WTC11 (cell line): ENCODE measurements around the gene ANAPC7. TPM values are rescaled to one million over a fixed set of nuclear protein-coding genes. Genes with fewer than 3 reads are reported as not detected.

Source experiments
- ATAC-seq: fragments of 200-7000 bp; cut with Tn5 transposase; 2 replicates; pipeline ENCODE4 v1.10.0; 2021; ENCODE audit warnings: mild to moderate bottlenecking, moderate library complexity
- CTCF ChIA-PET: fragments of 300-600 bp; sonication (Branson Sonifier 250); formaldehyde crosslinking; loops from one replicate; lab custom pipeline; 2021; ENCODE audit warnings: antibody characterized with exemption; lab: Charles Lee
- POLR2A ChIA-PET: fragments of 350-600 bp; sonication (Branson Sonifier 250); formaldehyde crosslinking; loops from one replicate; lab custom pipeline; 2021; ENCODE audit warnings: antibody characterized with exemption; lab: Charles Lee
- DNase-seq: peaks from one replicate; pipeline ENCODE4 v3.0.0; 2021; ENCODE audit warnings: low spot score
- H3K27ac Mint-ChIP-seq: 2 replicates; pipeline ENCODE4 v1.8.0; 2021; ENCODE audit warnings: mixed read lengths
- H3K27me3 Mint-ChIP-seq: 2 replicates; pipeline ENCODE4 v1.8.0; 2021; ENCODE audit warnings: low read depth, mild to moderate bottlenecking, moderate library complexity, mixed read lengths
- H3K36me3 Mint-ChIP-seq: 2 replicates; pipeline ENCODE4 v1.8.0; 2021; ENCODE audit warnings: mixed read lengths
- H3K4me1 Mint-ChIP-seq: 2 replicates; pipeline ENCODE4 v1.8.0; 2022; ENCODE audit warnings: mixed read lengths
- H3K4me3 Mint-ChIP-seq: 2 replicates; pipeline ENCODE4 v1.8.0; 2021; ENCODE audit warnings: mild to moderate bottlenecking, moderate library complexity, mixed read lengths
- H3K9me3 Mint-ChIP-seq: 2 replicates; pipeline ENCODE4 v1.8.0; 2021; ENCODE audit warnings: mixed read lengths
- GRHL2 ChIP-seq: fragments of 250-450 bp; sonication (Bioruptor Pico); IDR thresholded peaks from 2 replicates; pipeline ENCODE4 v1.8.0; 2022; ENCODE audit warnings: mild to moderate bottlenecking, moderate library complexity; ENCODE audit not compliant: insufficient replicate concordance, severe bottlenecking
- HMGA2 ChIP-seq: fragments of 250-450 bp; sonication (Bioruptor Pico); IDR thresholded peaks from 2 replicates; pipeline ENCODE4 v1.4.0; 2021; ENCODE audit warnings: mild to moderate bottlenecking, moderate library complexity
- JUN ChIP-seq: sonication (generic); formaldehyde crosslinking; IDR thresholded peaks from 2 replicates; pipeline ENCODE4 v1.8.0; 2023; ENCODE audit warnings: mild to moderate bottlenecking, missing genetic modification reagents
- NFATC4 ChIP-seq: fragments of 250-450 bp; sonication (Bioruptor Pico); IDR thresholded peaks from 2 replicates; pipeline ENCODE4 v1.9.0; 2021; ENCODE audit warnings: mild to moderate bottlenecking
- NFYB ChIP-seq: sonication (generic); formaldehyde crosslinking; conservative IDR thresholded peaks from 2 replicates; pipeline ENCODE4 v1.8.0; 2022; ENCODE audit warnings: low read depth, missing genetic modification reagents
- NR1H2 ChIP-seq: sonication (generic); formaldehyde crosslinking; IDR thresholded peaks from 2 replicates; pipeline ENCODE4 v1.9.0; 2021; ENCODE audit warnings: mild to moderate bottlenecking, moderate library complexity, missing genetic modification reagents
- TEAD1 ChIP-seq: sonication (generic); formaldehyde crosslinking; IDR thresholded peaks from 2 replicates; pipeline ENCODE4 v1.8.0; 2022; ENCODE audit warnings: mild to moderate bottlenecking, missing genetic modification reagents
- ZNF138 ChIP-seq: sonication (generic); formaldehyde crosslinking; conservative IDR thresholded peaks from 2 replicates; pipeline ENCODE4 v1.8.1; 2022; ENCODE audit warnings: mild to moderate bottlenecking, moderate library complexity, missing genetic modification reagents
- ZSCAN18 ChIP-seq: fragments of 250-450 bp; sonication (Bioruptor Pico); IDR thresholded peaks from 2 replicates; pipeline ENCODE4 v2.1.2; 2022; ENCODE audit warnings: mild to moderate bottlenecking, moderate library complexity
- total RNA-seq: library from RNA; stranded (reverse); gene quantifications from 3 replicates; pipeline ENCODE4 v1.2.3, GENCODE V29; 2021
- TF ChIP-seq, protein P1 (sequence below): sonication (generic); formaldehyde crosslinking; IDR thresholded peaks from 2 replicates; pipeline ENCODE4 v1.8.0; 2023; ENCODE audit warnings: mild to moderate bottlenecking, missing genetic modification reagents
- TF ChIP-seq, protein P2 (sequence below): sonication (generic); formaldehyde crosslinking; conservative IDR thresholded peaks from 2 replicates; pipeline ENCODE4 v1.8.1; 2022; ENCODE audit warnings: mild to moderate bottlenecking, missing genetic modification reagents
- TF ChIP-seq, protein P3 (sequence below): sonication (generic); formaldehyde crosslinking; IDR thresholded peaks from 2 replicates; pipeline ENCODE4 v1.8.1; 2023; ENCODE audit warnings: mild to moderate bottlenecking, missing genetic modification reagents, borderline replicate concordance
- TF ChIP-seq, protein P4 (sequence below): fragments of 250-450 bp; sonication (Bioruptor Pico); conservative IDR thresholded peaks from 2 replicates; pipeline ENCODE4 v1.9.0; 2021; ENCODE audit warnings: mild to moderate bottlenecking

Gene ANAPC7
- total RNA-seq, 1 experiment from 2014 or later = 93.4 TPM

DNA sequence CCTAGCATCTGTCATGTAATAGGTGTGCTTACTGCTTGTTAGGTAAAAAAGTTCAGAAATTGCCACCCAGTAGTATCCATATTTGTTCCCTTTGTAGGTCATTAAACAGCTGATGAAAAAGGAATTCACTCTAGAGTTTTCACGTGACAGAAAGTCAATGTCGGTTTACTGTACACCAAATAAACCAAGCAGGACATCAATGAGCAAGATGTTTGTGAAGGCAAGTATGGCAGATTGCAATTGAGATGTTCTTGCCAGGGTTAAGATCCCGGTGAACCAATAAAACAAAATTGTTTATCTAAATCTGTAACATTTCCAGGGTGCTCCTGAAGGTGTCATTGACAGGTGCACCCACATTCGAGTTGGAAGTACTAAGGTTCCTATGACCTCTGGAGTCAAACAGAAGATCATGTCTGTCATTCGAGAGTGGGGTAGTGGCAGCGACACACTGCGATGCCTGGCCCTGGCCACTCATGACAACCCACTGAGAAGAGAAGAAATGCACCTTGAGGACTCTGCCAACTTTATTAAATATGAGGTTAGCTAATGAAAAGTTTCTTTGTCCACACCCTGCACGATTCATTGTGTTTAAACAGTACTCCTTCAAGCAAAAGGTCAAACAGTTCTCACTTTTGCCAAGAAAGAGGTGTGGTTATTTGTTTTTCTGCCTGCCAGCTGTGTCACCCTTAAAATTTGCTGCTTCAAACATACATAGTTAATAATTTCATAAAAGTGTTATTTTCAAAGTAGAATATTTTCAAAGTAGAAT lies 64.1 kb downstream of the ANAPC7 start (continued):
- TF ChIP-seq ZSCAN18 (CRISPR knock-in tag) (no peak), TEAD1 (CRISPR knock-in tag) (no peak), GRHL2 (CRISPR knock-in tag) (no peak), NFYB (CRISPR knock-in tag) (no peak)
- TF ChIP-seq, protein P1, sequence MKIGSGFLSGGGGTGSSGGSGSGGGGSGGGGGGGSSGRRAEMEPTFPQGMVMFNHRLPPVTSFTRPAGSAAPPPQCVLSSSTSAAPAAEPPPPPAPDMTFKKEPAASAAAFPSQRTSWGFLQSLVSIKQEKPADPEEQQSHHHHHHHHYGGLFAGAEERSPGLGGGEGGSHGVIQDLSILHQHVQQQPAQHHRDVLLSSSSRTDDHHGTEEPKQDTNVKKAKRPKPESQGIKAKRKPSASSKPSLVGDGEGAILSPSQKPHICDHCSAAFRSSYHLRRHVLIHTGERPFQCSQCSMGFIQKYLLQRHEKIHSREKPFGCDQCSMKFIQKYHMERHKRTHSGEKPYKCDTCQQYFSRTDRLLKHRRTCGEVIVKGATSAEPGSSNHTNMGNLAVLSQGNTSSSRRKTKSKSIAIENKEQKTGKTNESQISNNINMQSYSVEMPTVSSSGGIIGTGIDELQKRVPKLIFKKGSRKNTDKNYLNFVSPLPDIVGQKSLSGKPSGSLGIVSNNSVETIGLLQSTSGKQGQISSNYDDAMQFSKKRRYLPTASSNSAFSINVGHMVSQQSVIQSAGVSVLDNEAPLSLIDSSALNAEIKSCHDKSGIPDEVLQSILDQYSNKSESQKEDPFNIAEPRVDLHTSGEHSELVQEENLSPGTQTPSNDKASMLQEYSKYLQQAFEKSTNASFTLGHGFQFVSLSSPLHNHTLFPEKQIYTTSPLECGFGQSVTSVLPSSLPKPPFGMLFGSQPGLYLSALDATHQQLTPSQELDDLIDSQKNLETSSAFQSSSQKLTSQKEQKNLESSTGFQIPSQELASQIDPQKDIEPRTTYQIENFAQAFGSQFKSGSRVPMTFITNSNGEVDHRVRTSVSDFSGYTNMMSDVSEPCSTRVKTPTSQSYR (CRISPR knock-in tag) = no peak

- no peaks in the 10 kb centered on the region for H3K27me3 Mint-ChIP-seq
- no peak for ATAC-seq
- ChIA-PET POLR2A (no interaction called here), CTCF (interaction anchor here (1.7 kb wide), 1 partner anchor 93 kb away, joined by 4 read pairs; no protein-coding TSS in a partner anchor)
- TF ChIP-seq HMGA2 (CRISPR knock-in tag) (no peak), NR1H2 (CRISPR knock-in tag) (no peak), JUN (no peak), NFATC4 (no peak), ZNF138 (CRISPR knock-in tag) (no peak)
- TF ChIP-seq, protein P2, sequence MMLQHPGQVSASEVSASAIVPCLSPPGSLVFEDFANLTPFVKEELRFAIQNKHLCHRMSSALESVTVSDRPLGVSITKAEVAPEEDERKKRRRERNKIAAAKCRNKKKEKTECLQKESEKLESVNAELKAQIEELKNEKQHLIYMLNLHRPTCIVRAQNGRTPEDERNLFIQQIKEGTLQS = no peak
- TF ChIP-seq, protein P3, sequence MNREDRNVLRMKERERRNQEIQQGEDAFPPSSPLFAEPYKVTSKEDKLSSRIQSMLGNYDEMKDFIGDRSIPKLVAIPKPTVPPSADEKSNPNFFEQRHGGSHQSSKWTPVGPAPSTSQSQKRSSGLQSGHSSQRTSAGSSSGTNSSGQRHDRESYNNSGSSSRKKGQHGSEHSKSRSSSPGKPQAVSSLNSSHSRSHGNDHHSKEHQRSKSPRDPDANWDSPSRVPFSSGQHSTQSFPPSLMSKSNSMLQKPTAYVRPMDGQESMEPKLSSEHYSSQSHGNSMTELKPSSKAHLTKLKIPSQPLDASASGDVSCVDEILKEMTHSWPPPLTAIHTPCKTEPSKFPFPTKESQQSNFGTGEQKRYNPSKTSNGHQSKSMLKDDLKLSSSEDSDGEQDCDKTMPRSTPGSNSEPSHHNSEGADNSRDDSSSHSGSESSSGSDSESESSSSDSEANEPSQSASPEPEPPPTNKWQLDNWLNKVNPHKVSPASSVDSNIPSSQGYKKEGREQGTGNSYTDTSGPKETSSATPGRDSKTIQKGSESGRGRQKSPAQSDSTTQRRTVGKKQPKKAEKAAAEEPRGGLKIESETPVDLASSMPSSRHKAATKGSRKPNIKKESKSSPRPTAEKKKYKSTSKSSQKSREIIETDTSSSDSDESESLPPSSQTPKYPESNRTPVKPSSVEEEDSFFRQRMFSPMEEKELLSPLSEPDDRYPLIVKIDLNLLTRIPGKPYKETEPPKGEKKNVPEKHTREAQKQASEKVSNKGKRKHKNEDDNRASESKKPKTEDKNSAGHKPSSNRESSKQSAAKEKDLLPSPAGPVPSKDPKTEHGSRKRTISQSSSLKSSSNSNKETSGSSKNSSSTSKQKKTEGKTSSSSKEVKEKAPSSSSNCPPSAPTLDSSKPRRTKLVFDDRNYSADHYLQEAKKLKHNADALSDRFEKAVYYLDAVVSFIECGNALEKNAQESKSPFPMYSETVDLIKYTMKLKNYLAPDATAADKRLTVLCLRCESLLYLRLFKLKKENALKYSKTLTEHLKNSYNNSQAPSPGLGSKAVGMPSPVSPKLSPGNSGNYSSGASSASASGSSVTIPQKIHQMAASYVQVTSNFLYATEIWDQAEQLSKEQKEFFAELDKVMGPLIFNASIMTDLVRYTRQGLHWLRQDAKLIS (CRISPR knock-in tag) = no peak
- TF ChIP-seq, protein P4, sequence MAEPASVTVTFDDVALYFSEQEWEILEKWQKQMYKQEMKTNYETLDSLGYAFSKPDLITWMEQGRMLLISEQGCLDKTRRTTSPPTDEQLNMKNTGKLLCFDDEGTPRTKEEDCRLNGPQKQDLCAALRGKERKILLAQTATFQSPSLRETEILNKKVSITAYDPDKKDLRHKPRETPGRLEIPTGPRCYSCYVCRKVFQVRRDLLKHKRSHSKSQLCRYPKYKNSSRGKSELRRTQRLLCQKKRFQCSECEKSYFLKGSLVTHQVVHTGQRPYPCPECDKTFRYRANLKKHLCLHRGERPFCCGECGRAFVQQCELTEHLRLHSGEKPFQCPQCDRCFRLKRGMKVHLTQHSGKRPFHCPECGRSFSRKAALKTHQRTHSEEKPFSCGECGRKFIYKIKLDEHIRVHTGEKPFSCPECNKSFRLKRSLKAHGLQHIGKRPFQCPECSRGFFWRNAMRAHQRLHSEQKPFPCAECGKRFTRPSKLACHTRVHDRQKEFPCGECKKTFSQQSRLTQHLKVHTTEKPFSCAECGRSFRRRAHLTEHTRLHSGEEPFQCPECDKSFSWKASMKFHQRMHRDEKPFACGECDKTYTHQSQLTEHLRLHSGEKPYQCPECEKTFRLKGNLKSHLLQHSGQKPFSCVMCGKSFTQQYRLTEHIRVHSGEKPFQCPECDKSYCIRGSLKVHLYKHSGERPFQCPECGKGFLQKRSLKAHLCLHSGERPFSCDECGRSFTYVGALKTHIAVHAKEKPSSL (CRISPR knock-in tag) = no peak
- no peak overlapping the region for H3K4me3 Mint-ChIP-seq
- H3K9me3 Mint-ChIP-seq = no peaks in the 10 kb centered on the region
- no peak for DNase-seq
- H3K27ac Mint-ChIP-seq = peak overlapping the region; percentile 6; the same call in 1 of the 2 replicates
- peaks cover 94% of the 10 kb centered on the region for H3K36me3 Mint-ChIP-seq
- H3K4me1 Mint-ChIP-seq = no peaks in the 10 kb centered on the region
Observed at GRCh38 chr12:110338754-110339153, 64.8 kb downstream of the ANAPC7 start.
